Regular cardiac myocyte (primary cell): Measurements from ENCODE around the gene IRF2BP2. TPM values are rescaled to one million over a fixed set of nuclear protein-coding genes. Genes with fewer than 3 reads are reported as not detected.

ENCODE experiments used
- total RNA-seq: library from RNA; depleted of rRNA; stranded (reverse); fragments of >200 nt; gene quantifications from 2 replicates; pipeline ENCODE4 v1.2.3, GENCODE V29; 2014

IRF2BP2 gene
- total RNA-seq = 98.2 and 154 TPM in 2 replicates

DNA sequence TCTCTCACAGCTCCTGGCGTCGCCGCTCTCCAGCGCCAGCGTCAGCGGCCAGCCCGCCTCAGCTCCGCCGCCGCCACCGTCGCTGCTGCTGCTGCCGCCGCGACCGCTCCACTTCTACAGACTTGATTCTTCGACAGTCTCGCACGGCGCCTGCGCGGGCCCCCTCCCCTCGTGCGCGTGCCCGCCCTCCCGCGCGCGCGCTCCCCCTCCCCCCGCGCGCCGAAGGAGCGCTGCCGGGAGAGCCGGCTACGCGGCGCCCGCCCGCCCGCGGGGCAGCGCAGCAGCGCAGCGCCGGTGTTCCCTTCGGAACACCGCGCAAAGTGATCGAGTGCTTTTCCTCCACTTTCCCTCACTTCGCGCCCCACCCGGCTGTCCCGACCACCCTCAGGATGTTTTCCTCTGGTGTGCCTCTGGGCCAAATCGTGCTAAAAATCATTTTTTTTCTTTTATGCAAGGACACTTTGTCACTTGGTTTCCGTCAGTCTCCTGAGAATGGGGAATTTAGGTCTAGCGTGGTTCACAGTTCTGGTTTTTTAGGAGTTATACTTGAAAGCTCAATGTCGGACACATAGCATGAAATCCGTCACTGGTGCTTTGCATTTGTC lies at the start of gene IRF2BP2:
TSS of gene IRF2BP2 (minus strand) at position 118 of the 605 bp plus-strand sequence. CDS start 684 bp downstream, outside the sequence.

Other genes with a start within 250 kb of the IRF2BP2 start
- gene COA6, start 236.7 kb downstream of the IRF2BP2 start, total RNA-seq = 12.1 and 20.9 TPM in 2 replicates
- gene TARBP1, start 131.0 kb downstream of the IRF2BP2 start, total RNA-seq = 19.6 and 23.7 TPM in 2 replicates